Stomach (tissue), 4 donors: ENCODE data around the gene LRP6.

Experiments
- EP300 ChIP-seq: sonication (generic); formaldehyde crosslinking; IDR thresholded peaks from one replicate; pipeline ENCODE4 v1.6.1; 2017; ENCODE audit warnings: antibody characterized with exemption
- POLR2A ChIP-seq, 4 donors: fragments of 450-650 bp; IDR thresholded peaks; one replicate each; pipeline ENCODE4 v1.6.1; 2016; ENCODE audit warnings: antibody characterized with exemption in 4 of 4, control low read depth in 2 of 4, mild to moderate bottlenecking in 1 of 4, moderate library complexity in 1 of 4
- POLR2AphosphoS5 ChIP-seq, 3 donors: sonication (generic); formaldehyde crosslinking; IDR thresholded peaks; one replicate each; pipeline ENCODE4 v1.6.1; 2016; ENCODE audit warnings: antibody characterized with exemption in 3 of 3
- TF ChIP-seq, protein P1 (sequence below), 7 experiments: fragments of 450-650 bp in 4 of 7; fragments of 200-600 bp in 3 of 7; sonication (generic) in 3 of 7; IDR thresholded peaks; one replicate each; pipeline ENCODE4 v1.5.1; 2016 to 2019; ENCODE audit warnings: antibody characterized with exemption in 7 of 7, control low read depth in 2 of 7, mild to moderate bottlenecking in 1 of 7

DNA sequence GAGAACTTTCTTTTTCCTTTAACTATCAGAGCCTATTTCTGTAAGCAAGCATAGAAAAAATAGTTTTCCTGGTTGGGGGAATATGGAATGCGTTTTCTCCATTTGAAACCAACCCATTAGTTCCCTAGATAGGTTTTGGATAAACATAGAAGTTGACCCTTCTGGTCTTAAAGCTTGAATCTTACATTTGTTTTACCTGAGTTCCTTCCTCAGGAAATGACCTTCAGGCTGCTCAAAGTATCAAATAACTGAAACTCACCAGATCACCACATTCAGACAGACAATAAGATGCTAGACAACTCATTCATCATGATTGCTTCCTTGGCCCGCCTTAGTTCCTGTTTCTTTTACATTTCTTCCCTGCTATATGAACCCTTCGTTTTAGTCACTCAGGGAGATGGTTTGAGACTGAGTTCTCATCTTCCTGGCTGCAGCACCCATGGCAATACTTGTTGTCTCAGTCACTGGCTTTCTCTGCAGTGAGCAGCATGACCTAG is 52.2 kb downstream of the LRP6 start:
- TF ChIP-seq, protein P1, sequence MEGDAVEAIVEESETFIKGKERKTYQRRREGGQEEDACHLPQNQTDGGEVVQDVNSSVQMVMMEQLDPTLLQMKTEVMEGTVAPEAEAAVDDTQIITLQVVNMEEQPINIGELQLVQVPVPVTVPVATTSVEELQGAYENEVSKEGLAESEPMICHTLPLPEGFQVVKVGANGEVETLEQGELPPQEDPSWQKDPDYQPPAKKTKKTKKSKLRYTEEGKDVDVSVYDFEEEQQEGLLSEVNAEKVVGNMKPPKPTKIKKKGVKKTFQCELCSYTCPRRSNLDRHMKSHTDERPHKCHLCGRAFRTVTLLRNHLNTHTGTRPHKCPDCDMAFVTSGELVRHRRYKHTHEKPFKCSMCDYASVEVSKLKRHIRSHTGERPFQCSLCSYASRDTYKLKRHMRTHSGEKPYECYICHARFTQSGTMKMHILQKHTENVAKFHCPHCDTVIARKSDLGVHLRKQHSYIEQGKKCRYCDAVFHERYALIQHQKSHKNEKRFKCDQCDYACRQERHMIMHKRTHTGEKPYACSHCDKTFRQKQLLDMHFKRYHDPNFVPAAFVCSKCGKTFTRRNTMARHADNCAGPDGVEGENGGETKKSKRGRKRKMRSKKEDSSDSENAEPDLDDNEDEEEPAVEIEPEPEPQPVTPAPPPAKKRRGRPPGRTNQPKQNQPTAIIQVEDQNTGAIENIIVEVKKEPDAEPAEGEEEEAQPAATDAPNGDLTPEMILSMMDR (IDR thresholded peaks at IDR 0.05) = no peak
- no peak for TF ChIP-seq POLR2A (IDR thresholded peaks at IDR 0.05)
- TF ChIP-seq POLR2AphosphoS5 (IDR thresholded peaks at IDR 0.05) = peak in 1 of 3 donors; percentile 13
- no peak for TF ChIP-seq EP300
